ENCODE results near the gene TRAM1L1. TPM values are rescaled to one million over a fixed set of nuclear protein-coding genes. Genes with fewer than 3 reads are reported as not detected.
A peak's percentile ranks its signal among the peaks of the same experiment; 100 is the strongest.

Gene TRAM1L1
- total RNA-seq (2012; rRNA removed) (3.4 and 5.3 TPM in 2 replicates), polyA plus RNA-seq (2012; rRNA removed) (1.7 and 2.6 TPM in 2 replicates), Bru-seq, nascent RNA (percentile 39 among the genes with signal in this experiment), BruChase-seq, experiment 1, labeled RNA remaining after a 6-hour chase (percentile 46 among the genes with signal in this experiment), BruChase-seq, experiment 2, labeled RNA remaining after a 2-hour chase (percentile 45 among the genes with signal in this experiment)
- 0.35 and 1.2 TPM in 2 replicates for polyA plus RNA-seq (2012; cell fraction: cytosol; rRNA removed)
- polyA plus RNA-seq (2012; cell fraction: nucleus; rRNA removed; ENCODE audit: low replicate concordance) = 0.48 and 0.88 TPM in 2 replicates
- long read RNA-seq, partial matches to known transcripts = 0 of 2 reads
- long read RNA-seq, other reads (novel, unspliced or antisense) = 0 of 2 reads

GRCh38 chr4:117084866-117085701, at the start of gene TRAM1L1:
Gene TRAM1L1, minus strand, starts transcription at chr4:117085576. Its CDS starts 183 bp downstream, at chr4:117085393.
- H3K4me2 ChIP-seq (ENCODE audit: low read depth, low read length) = peak within 1 kb of the TSS; percentile 64
- ChIA-PET CTCF (interaction anchor here (0.9 kb wide), 1 partner anchor 33 kb away, joined by 4 read pairs; no protein-coding TSS in a partner anchor), POLR2A (ENCODE audit: unreplicated experiment) (interaction anchor here (0.6 kb wide), 1 partner anchor 239 kb away, joined by 3 read pairs; no protein-coding TSS in a partner anchor)
- H3K9me3 ChIP-seq (ENCODE audit: control insufficient read depth, insufficient read depth, low read length) = no peaks in the 10 kb centered on the region
- H3K9me1 ChIP-seq (ENCODE audit: insufficient read depth, low read length) = no peaks in the 10 kb centered on the region
- H3K27me3 ChIP-seq (ENCODE audit: control insufficient read depth, insufficient read depth, low read length) = no peaks in the 10 kb centered on the region
- peak within 1 kb of the TSS; percentile 35 for H2BK5ac ChIP-seq (ENCODE audit: low read depth, low read length, poor library complexity, severe bottlenecking)
- peak within 1 kb of the TSS; percentile 18; the same call in 1 of the 2 replicates for H2BK20ac ChIP-seq (ENCODE audit: low read depth, low read length)
- no peak within 1 kb of the TSS for H2AK5ac ChIP-seq (ENCODE audit: low read depth, low read length)
- peak; percentile 63 for DNase-seq
- H2AFZ ChIP-seq (replicated peaks; ENCODE audit: low read length, poor library complexity) = peak within 1 kb of the TSS; percentile 98
- H4K8ac ChIP-seq (ENCODE audit: low read depth in 2 of 2, low read length in 2 of 2) = peak within 1 kb of the TSS; percentile 92
- peaks cover 0 to 11% of the 10 kb centered on the region in 2 experiments; a peak in 1 of 4 replicates for H3K79me1 ChIP-seq (ENCODE audit: low read depth in 1 of 2, low read length in 2 of 2)
- H3K4ac ChIP-seq (ENCODE audit: low read depth, low read length) = peak within 1 kb of the TSS; percentile 81
- peak within 1 kb of the TSS; percentile 0; the same call in 1 of the 2 replicates for H3K18ac ChIP-seq (ENCODE audit: low read depth, low read length)
- peak within 1 kb of the TSS; percentile 65 for H3K9ac ChIP-seq (ENCODE audit: low read depth, low read length)
- intact Hi-C loops (cut with micrococcal nuclease) (loop anchor here (1.0 kb wide), 1 partner anchor 118 kb away; no protein-coding TSS in a partner anchor), dilution Hi-C loops (cut with HindIII; ENCODE audit: low sequenced_read_pairs, unreplicated experiment) (no loop called here), in situ Hi-C loops (cut with MboI; ENCODE audit: low sequenced_read_pairs) (no loop called here)
- peak within 1 kb of the TSS; percentile 35; the same call in 1 of the 2 replicates for H3K56ac ChIP-seq (ENCODE audit: extremely low read depth, insufficient read depth, low read length)
- H3K14ac ChIP-seq (replicated peaks; ENCODE audit: low read depth, low read length) = peak within 1 kb of the TSS; percentile 85
- H4K91ac ChIP-seq (ENCODE audit: insufficient read depth, low read depth, low read length) = peak within 1 kb of the TSS; percentile 80
- no TSS peak for BruUV-seq (replicated peaks)
- peak within 1 kb of the TSS; percentile 52 for H3K4me3 ChIP-seq (ENCODE audit: insufficient read depth, low read depth, low read length)
- H3K4me1 ChIP-seq (ENCODE audit: control insufficient read depth, insufficient read depth, low read length) = 0 out of 2 replicates have a peak, but pooled peaks cover 2% of the 10 kb centered on the region
- no peaks in the 10 kb centered on the region for H3K36me3 ChIP-seq (ENCODE audit: control insufficient read depth, insufficient read depth, low read length)
- peak within 1 kb of the TSS; percentile 81 for H2AK9ac ChIP-seq (replicated peaks; ENCODE audit: low read depth, low read length, poor library complexity)
- peak within 1 kb of the TSS; percentile 80 for H2BK120ac ChIP-seq (ENCODE audit: low read depth, low read length)
- peak within 1 kb of the TSS; percentile 67 for H3K27ac ChIP-seq (ENCODE audit: insufficient read depth, low read length)
- ATAC-seq (ENCODE audit: low read depth) = peak; percentile 96
- peak; percentile 11; the same call in 1 of the 2 replicates for TF ChIP-seq MAZ (IDR thresholded peaks at IDR 0.05; ENCODE audit: borderline replicate concordance, low read depth, low read length)
- TF ChIP-seq MAFK (IDR thresholded peaks at IDR 0.05; ENCODE audit: low read depth, low read length) = no peak
- H4K20me1 ChIP-seq (ENCODE audit: insufficient read depth, low read length) = no peaks in the 10 kb centered on the region
- H4K5ac ChIP-seq (ENCODE audit: low read depth, low read length) = peak within 1 kb of the TSS; percentile 60
- peak within 1 kb of the TSS; percentile 15; the same call in 1 of the 3 replicates for H2BK15ac ChIP-seq (ENCODE audit: low read depth, low read length)
- H3K23ac ChIP-seq (ENCODE audit: low read depth, low read length) = peak within 1 kb of the TSS; percentile 85
- WGBS, 2 experiments (ENCODE audit: extremely low coverage in 2 of 2, insufficient read length in 1 of 2) = 4% methylated on average over 13 of the region's 45 CpGs; no CpG with 5 or more reads in 1 of the 2 experiments

Data from IMR-90 (cell line).